Stomach (tissue), 9 donors: ENCODE results near the gene SEMA3F. TPM values are rescaled to one million over a fixed set of nuclear protein-coding genes. Genes with fewer than 3 reads are reported as not detected.
A peak's percentile ranks its signal among the peaks of the same experiment; 100 is the strongest.

Experiments used
- DNase-seq, 2 donors: peaks; one replicate each; pipeline versions ENCODE4 v3.0.0 to v3.0.0-alpha.2; 2013 to 2019
- H3K27ac ChIP-seq, 5 donors: fragments of 200-600 bp in 4 of 5; sonication (generic) in 4 of 5; one replicate each; pipeline ENCODE4 v1.5.1; 2013 to 2019; ENCODE audit warnings: mild to moderate bottlenecking in 1 of 5, moderate library complexity in 1 of 5
- H3K27me3 ChIP-seq, 3 donors: fragments of 200-600 bp; sonication (generic); one replicate each; pipeline ENCODE4 v1.5.1; 2017 to 2019; ENCODE audit warnings: mixed run types in 1 of 3
- H3K36me3 ChIP-seq, 4 donors: fragments of 200-600 bp; sonication (generic); 1 replicate in 3 of 4; 2 replicates in 1 of 4; pipeline ENCODE4 v1.5.1; 2016 to 2019
- H3K4me1 ChIP-seq, 4 donors: fragments of 200-600 bp; sonication (generic); one replicate each; pipeline ENCODE4 v1.5.1; 2016 to 2019
- H3K4me3 ChIP-seq, 4 donors: fragments of 200-600 bp; sonication (generic) in 3 of 4; one replicate each; pipeline ENCODE4 v1.5.1; 2016 to 2019; ENCODE audit warnings: mild to moderate bottlenecking in 1 of 4
- H3K9me3 ChIP-seq, 4 donors: fragments of 200-600 bp; sonication (generic); one replicate each; pipeline ENCODE4 v1.5.1; 2016 to 2019
- EP300 ChIP-seq: sonication (generic); formaldehyde crosslinking; IDR thresholded peaks from one replicate; pipeline ENCODE4 v1.6.1; 2017; ENCODE audit warnings: antibody characterized with exemption
- POLR2A ChIP-seq, 4 donors: fragments of 450-650 bp; IDR thresholded peaks; one replicate each; pipeline ENCODE4 v1.6.1; 2016; ENCODE audit warnings: antibody characterized with exemption in 4 of 4, control low read depth in 2 of 4, mild to moderate bottlenecking in 1 of 4, moderate library complexity in 1 of 4
- POLR2AphosphoS5 ChIP-seq, 3 donors: sonication (generic); formaldehyde crosslinking; IDR thresholded peaks; one replicate each; pipeline ENCODE4 v1.6.1; 2016; ENCODE audit warnings: antibody characterized with exemption in 3 of 3
- WGBS, 5 donors: extraction: QIAGEN DNeasy Blood & Tissue Kit in 3 of 5; methylation state at CpG; one replicate each; pipeline versions ENCODE4 v1.1.5 to v1.1.7; 2013 to 2018; 5-methylcytosine and 5-hydroxymethylcytosine counted together
- intact Hi-C: fragments of 100-400 bp; cut with DNase I; formaldehyde crosslinking; loops from one replicate; pipeline ENCODE4 v1.15.1; 2023; ENCODE audit warnings: low total_unique reads
- polyA plus RNA-seq, 3 donors: library from polyadenylated mRNA; stranded (reverse); fragments of 200-250 nt; gene quantifications; one replicate each; pipeline ENCODE4 v1.2.3, GENCODE V29; 2013
- total RNA-seq, 5 donors: library from RNA; depleted of rRNA; stranded (reverse); fragments of >200 nt; gene quantifications; one replicate each; pipeline versions ENCODE4 v1.1.0 to v1.2.3, GENCODE V29; 2014 to 2016
- TF ChIP-seq, protein P1 (sequence below), 7 experiments: fragments of 450-650 bp in 4 of 7; fragments of 200-600 bp in 3 of 7; sonication (generic) in 3 of 7; IDR thresholded peaks; one replicate each; pipeline ENCODE4 v1.5.1; 2016 to 2019; ENCODE audit warnings: antibody characterized with exemption in 7 of 7, control low read depth in 2 of 7, mild to moderate bottlenecking in 1 of 7
- donor health status: healthy with polysubstance abuse.
- donor health status: Bipolar disorder and iron deficiency.
- donor health status: healthy.

The SEMA3F gene
- total and polyA plus RNA-seq, 8 donors = 8.9 to 34.5 (median 22.9) TPM

GRCh38 chr3:50157827-50158529 lies 2.9 kb downstream of the SEMA3F start:
- peak overlapping the region; percentile 82 to 90 (median 85) for H3K27ac ChIP-seq
- intact Hi-C loops = no loop called here

DNA sequence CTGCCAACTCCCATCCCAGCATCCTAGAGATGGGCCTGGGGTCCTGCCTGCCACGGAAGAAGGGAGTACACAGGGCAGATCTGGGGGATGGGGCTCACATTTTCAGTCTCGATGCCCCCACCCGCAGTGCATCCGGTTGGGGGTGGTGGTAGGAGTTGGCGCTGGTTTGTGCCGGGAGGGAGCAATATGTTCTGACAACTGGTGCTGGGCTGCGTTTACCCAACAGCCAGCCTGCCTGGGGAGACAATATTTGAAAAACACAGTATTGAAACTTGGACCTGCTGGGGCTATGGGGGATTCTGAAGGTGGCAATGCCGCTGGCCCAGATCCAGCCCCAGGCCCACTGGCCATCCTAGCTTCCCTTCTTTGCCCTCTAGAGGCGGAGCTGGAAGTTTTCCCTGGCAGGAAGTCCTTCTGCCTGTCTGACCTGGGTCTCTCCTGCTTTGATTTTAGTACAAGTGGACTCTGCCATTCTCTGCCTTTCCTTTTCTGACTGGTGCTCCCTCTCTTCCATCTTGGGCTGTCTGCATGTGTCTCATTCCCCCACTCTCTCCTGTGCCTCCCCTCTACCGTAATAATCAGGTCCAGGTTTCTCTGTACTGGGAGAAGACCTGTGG lies 3.5 kb downstream of the SEMA3F start:
- intact Hi-C loops = no loop called here
- TF ChIP-seq, protein P1, sequence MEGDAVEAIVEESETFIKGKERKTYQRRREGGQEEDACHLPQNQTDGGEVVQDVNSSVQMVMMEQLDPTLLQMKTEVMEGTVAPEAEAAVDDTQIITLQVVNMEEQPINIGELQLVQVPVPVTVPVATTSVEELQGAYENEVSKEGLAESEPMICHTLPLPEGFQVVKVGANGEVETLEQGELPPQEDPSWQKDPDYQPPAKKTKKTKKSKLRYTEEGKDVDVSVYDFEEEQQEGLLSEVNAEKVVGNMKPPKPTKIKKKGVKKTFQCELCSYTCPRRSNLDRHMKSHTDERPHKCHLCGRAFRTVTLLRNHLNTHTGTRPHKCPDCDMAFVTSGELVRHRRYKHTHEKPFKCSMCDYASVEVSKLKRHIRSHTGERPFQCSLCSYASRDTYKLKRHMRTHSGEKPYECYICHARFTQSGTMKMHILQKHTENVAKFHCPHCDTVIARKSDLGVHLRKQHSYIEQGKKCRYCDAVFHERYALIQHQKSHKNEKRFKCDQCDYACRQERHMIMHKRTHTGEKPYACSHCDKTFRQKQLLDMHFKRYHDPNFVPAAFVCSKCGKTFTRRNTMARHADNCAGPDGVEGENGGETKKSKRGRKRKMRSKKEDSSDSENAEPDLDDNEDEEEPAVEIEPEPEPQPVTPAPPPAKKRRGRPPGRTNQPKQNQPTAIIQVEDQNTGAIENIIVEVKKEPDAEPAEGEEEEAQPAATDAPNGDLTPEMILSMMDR (IDR thresholded peaks at IDR 0.05) = no peak
- TF ChIP-seq EP300 (no peak), POLR2AphosphoS5 (IDR thresholded peaks at IDR 0.05) (no peak), POLR2A (IDR thresholded peaks at IDR 0.05) (no peak)
- Histone ChIP-seq H3K27ac (peak overlapping the region; percentile 82 to 90 (median 85)), H3K36me3 (no peaks in the 10 kb centered on the region), H3K27me3 (peaks cover 0 to 35% (median 12%) of the 10 kb centered on the region in 3 donors), H3K4me3 (peak overlapping the region in 1 of 4 donors; percentile 73), H3K9me3 (no peaks in the 10 kb centered on the region), H3K4me1 (peaks cover 76 to 94% (median 92%) of the 10 kb centered on the region in 4 donors)
- WGBS, 5 donors = 44 to 68% (median 52%) methylated on average over 10 of the region's 10 CpGs
- DNase-seq = no peak

More at GRCh38 chr3:50157827-50158529, 2.9 kb downstream of the SEMA3F start:
- no peak for TF ChIP-seq POLR2AphosphoS5 (IDR thresholded peaks at IDR 0.05)
- no peak for TF ChIP-seq POLR2A (IDR thresholded peaks at IDR 0.05)
- TF ChIP-seq, protein P1 (IDR thresholded peaks at IDR 0.05) = no peak
- no peak for TF ChIP-seq EP300
- H3K4me1 ChIP-seq = peaks cover 70 to 87% (median 86%) of the 10 kb centered on the region in 4 donors
- peaks cover 0 to 39% (median 12%) of the 10 kb centered on the region in 3 donors for H3K27me3 ChIP-seq
- H3K36me3 ChIP-seq = no peaks in the 10 kb centered on the region
- H3K4me3 ChIP-seq = peak overlapping the region in 1 of 4 donors; percentile 73
- H3K9me3 ChIP-seq = no peaks in the 10 kb centered on the region
- 35 to 61% (median 51%) methylated on average over 8 to 12 of the region's 12 CpGs for WGBS, 5 donors
- peak in 1 of 2 donors; percentile 82 for DNase-seq

DNA sequence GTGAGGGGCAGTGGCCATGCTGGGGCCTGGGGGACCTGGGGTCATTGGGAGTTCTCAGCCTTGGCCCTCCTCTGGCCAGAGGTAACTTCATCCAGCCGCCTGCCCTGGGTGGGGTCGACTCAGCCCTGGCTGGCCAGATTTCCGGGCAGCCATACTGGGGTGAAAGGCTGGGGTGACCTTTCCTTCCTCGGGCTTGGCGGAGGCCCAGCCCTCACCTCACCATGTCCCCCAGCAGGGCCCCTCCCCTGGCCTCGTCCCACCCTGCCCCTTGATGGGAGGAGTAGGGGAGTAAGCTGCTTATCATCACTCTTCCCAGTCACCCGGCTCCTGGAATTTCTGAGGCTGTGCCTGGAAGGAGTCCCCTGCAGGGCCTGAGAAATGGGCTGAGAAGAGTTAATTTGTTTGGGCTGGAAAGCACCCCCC lies 5.4 kb downstream of the SEMA3F start:
- H3K27me3 ChIP-seq = peaks cover 0 to 19% (median 9%) of the 10 kb centered on the region in 3 donors
- no peaks in the 10 kb centered on the region for H3K36me3 ChIP-seq
- peak overlapping the region in 1 of 4 donors; percentile 23 for H3K4me3 ChIP-seq
- H3K9me3 ChIP-seq = no peaks in the 10 kb centered on the region
- WGBS, 5 donors = 26 to 45% (median 35%) methylated on average over 7 of the region's 7 CpGs
- intact Hi-C loops = no loop called here
- TF ChIP-seq POLR2AphosphoS5 (IDR thresholded peaks at IDR 0.05) = peak in 1 of 3 donors; percentile 4
- TF ChIP-seq, protein P1 (IDR thresholded peaks at IDR 0.05) = no peak
- TF ChIP-seq POLR2A (IDR thresholded peaks at IDR 0.05) = no peak
- peak overlapping the region; percentile 75 to 90 (median 85) for H3K27ac ChIP-seq
- peaks cover 93 to 100% (median 100%) of the 10 kb centered on the region in 4 donors for H3K4me1 ChIP-seq
- DNase-seq = peak; percentile 47 to 73

- 33 to 63% (median 35%) methylated on average over 10 to 13 of the region's 13 CpGs for WGBS, 5 donors
- peak in 2 of 3 donors; percentile 34 to 65 for TF ChIP-seq POLR2AphosphoS5 (IDR thresholded peaks at IDR 0.05)
- TF ChIP-seq, protein P1 (IDR thresholded peaks at IDR 0.05) = no peak
- no peak for TF ChIP-seq POLR2A (IDR thresholded peaks at IDR 0.05)
- no peak for TF ChIP-seq EP300
- peak overlapping the region; percentile 75 to 90 (median 85) for H3K27ac ChIP-seq
- H3K27me3 ChIP-seq = peaks cover 0 to 11% (median 3%) of the 10 kb centered on the region in 3 donors
- no peaks in the 10 kb centered on the region for H3K9me3 ChIP-seq
- H3K4me3 ChIP-seq = peak overlapping the region in 1 of 4 donors; percentile 11
- H3K36me3 ChIP-seq = no peaks in the 10 kb centered on the region
- intact Hi-C loops = no loop called here
- peak; percentile 85 to 87 for DNase-seq
- H3K4me1 ChIP-seq = peaks cover 93 to 100% (median 100%) of the 10 kb centered on the region in 4 donors
Observed at GRCh38 chr3:50161320-50161719, 6.2 kb downstream of the SEMA3F start.
